ENCODE measurements around the gene UTP20. TPM values are rescaled to one million over a fixed set of nuclear protein-coding genes. Genes with fewer than 3 reads are reported as not detected.
A peak's percentile ranks its signal among the peaks of the same experiment; 100 is the strongest.

Gene UTP20
- polyA plus RNA-seq, 1 of the 3 experiments (the other 2 are of a cell fraction), result 5.7 TPM

GRCh38 chr12:101414533-101415119 is 134.7 kb downstream of the UTP20 start:
- H3K9me2 ChIP-seq, result no peaks in the 10 kb centered on the region
- no peaks in the 10 kb centered on the region for H4K20me1 ChIP-seq (ENCODE audit: insufficient read depth)
- no peaks in the 10 kb centered on the region for H3K36me3 ChIP-seq (replicated peaks in 1 of 2; ENCODE audit: control insufficient read depth in 1 of 2, insufficient read depth in 2 of 2, low read length in 1 of 2)
- no peaks in the 10 kb centered on the region for H3K27me3 ChIP-seq (ENCODE audit: insufficient read depth)
- H3K4me1 ChIP-seq (ENCODE audit: control insufficient read depth in 1 of 2, insufficient read depth in 2 of 2, low read depth in 1 of 2, low read length in 1 of 2), result no peaks in the 10 kb centered on the region
- no peak overlapping the region; a peak in 1 of 4 replicates for H3K4me3 ChIP-seq (ENCODE audit: low read depth in 2 of 2, low read length in 1 of 2)
- POLR2A ChIA-PET, result no interaction called here
- TF ChIP-seq CTCF (IDR thresholded peaks at IDR 0.05) (peak; percentile 73), SMC3 (IDR thresholded peaks at IDR 0.05; ENCODE audit: low read depth, low read length) (peak; percentile 57), EP300 (IDR thresholded peaks at IDR 0.05; ENCODE audit: borderline replicate concordance in 1 of 2, low read depth in 1 of 2, low read length in 1 of 2) (no peak), NFIC (IDR thresholded peaks at IDR 0.05; ENCODE audit: borderline replicate concordance) (no peak), FOXM1 (IDR thresholded peaks at IDR 0.05; ENCODE audit: low read depth) (no peak), FOSL2 (IDR thresholded peaks at IDR 0.05; ENCODE audit: borderline replicate concordance, low read depth) (no peak), RAD21 (IDR thresholded peaks at IDR 0.05; ENCODE audit: low read length) (peak; percentile 78), JUND (IDR thresholded peaks at IDR 0.05) (no peak)
- no peaks in the 10 kb centered on the region for H3F3A ChIP-seq (replicated peaks; ENCODE audit: insufficient read depth)
- H3K79me2 ChIP-seq (ENCODE audit: insufficient read depth), result no peaks in the 10 kb centered on the region
- no peak overlapping the region for H3K4me2 ChIP-seq
- no peak overlapping the region for H2AFZ ChIP-seq (ENCODE audit: low read depth)
- peak; percentile 52 for DNase-seq
- H3K9me3 ChIP-seq, result no peaks in the 10 kb centered on the region
- CTCF ChIA-PET, result interaction anchor here (0.6 to 1.1 kb wide), 16 partner anchors 9 to 425 kb away, joined by 3 to 8 read pairs (median 3); partner anchors contain the start of gene GNPTAB
- no peak overlapping the region for H3K27ac ChIP-seq (ENCODE audit: low read depth in 2 of 2, low read length in 1 of 2)
- H3K9ac ChIP-seq, result no peak overlapping the region
- 0% methylated on average over 2 of the region's 2 CpGs for WGBS (ENCODE audit: low lambda C conversion rate)

GRCh38 chr12:101415228-101415627 is 135.3 kb downstream of the UTP20 start:
- Histone ChIP-seq H3K9ac (no peak overlapping the region), H3K9me3 (no peaks in the 10 kb centered on the region), H3K27me3 (ENCODE audit: insufficient read depth) (no peaks in the 10 kb centered on the region), H3K4me2 (no peak overlapping the region), H3K4me1 (ENCODE audit: control insufficient read depth in 1 of 2, insufficient read depth in 2 of 2, low read depth in 1 of 2, low read length in 1 of 2) (no peaks in the 10 kb centered on the region), H2AFZ (ENCODE audit: low read depth) (no peak overlapping the region), H3K27ac (ENCODE audit: low read depth in 2 of 2, low read length in 1 of 2) (no peak overlapping the region), H3K36me3 (replicated peaks in 1 of 2; ENCODE audit: control insufficient read depth in 1 of 2, insufficient read depth in 2 of 2, low read length in 1 of 2) (no peaks in the 10 kb centered on the region), H3K9me2 (no peaks in the 10 kb centered on the region), H3K4me3 (ENCODE audit: low read depth in 2 of 2, low read length in 1 of 2) (no peak overlapping the region), H3F3A (replicated peaks; ENCODE audit: insufficient read depth) (no peaks in the 10 kb centered on the region), H4K20me1 (ENCODE audit: insufficient read depth) (no peaks in the 10 kb centered on the region), H3K79me2 (ENCODE audit: insufficient read depth) (no peaks in the 10 kb centered on the region)
- ChIA-PET POLR2A (no interaction called here), CTCF (interaction anchor here (0.6 to 1.1 kb wide), 16 partner anchors 8 to 425 kb away, joined by 3 to 8 read pairs (median 3); partner anchors contain the start of gene GNPTAB)
- DNase-seq, result no peak
- 92% methylated on average over 1 of the region's 1 CpG for WGBS (ENCODE audit: low lambda C conversion rate)
- no peak for TF ChIP-seq RXRA (IDR thresholded peaks at IDR 0.05; ENCODE audit: borderline replicate concordance, low read depth)
- TF ChIP-seq RFX5 (IDR thresholded peaks at IDR 0.05; ENCODE audit: low read length), result no peak
- TF ChIP-seq IRF3 (IDR thresholded peaks at IDR 0.05; ENCODE audit: low read depth, low read length), result no peak
- no peak for TF ChIP-seq POLR2AphosphoS5 (IDR thresholded peaks at IDR 0.05; ENCODE audit: low read depth, low read length)
- TF ChIP-seq RCOR1 (IDR thresholded peaks at IDR 0.05; ENCODE audit: low read length), result no peak
- no peak for TF ChIP-seq FOSL2 (IDR thresholded peaks at IDR 0.05; ENCODE audit: borderline replicate concordance, low read depth)
- no peak for TF ChIP-seq TCF12 (IDR thresholded peaks at IDR 0.05)
- TF ChIP-seq PBX3 (IDR thresholded peaks at IDR 0.05), result no peak
- TF ChIP-seq MEF2A (IDR thresholded peaks at IDR 0.05; ENCODE audit: borderline replicate concordance, low read depth), result no peak
- TF ChIP-seq TEAD4 (IDR thresholded peaks at IDR 0.05; ENCODE audit: borderline replicate concordance, insufficient read depth), result no peak
- TF ChIP-seq ZBTB33 (IDR thresholded peaks at IDR 0.05; ENCODE audit: borderline replicate concordance, low read depth), result no peak
- no peak for TF ChIP-seq FOXM1 (IDR thresholded peaks at IDR 0.05; ENCODE audit: low read depth)
- no peak for TF ChIP-seq MAX (IDR thresholded peaks at IDR 0.05; ENCODE audit: low read depth)
- no peak for TF ChIP-seq FOXJ3 (CRISPR knock-in tag; IDR thresholded peaks at IDR 0.05)
- no peak for TF ChIP-seq GABPA (IDR thresholded peaks at IDR 0.05; ENCODE audit: low read depth)
- TF ChIP-seq TAF1 (IDR thresholded peaks at IDR 0.05; ENCODE audit: borderline replicate concordance, low read depth, low read length), result no peak
- no peak for TF ChIP-seq JUND (IDR thresholded peaks at IDR 0.05)
- TF ChIP-seq NFIC (IDR thresholded peaks at IDR 0.05; ENCODE audit: borderline replicate concordance), result no peak
- TF ChIP-seq SIN3A (IDR thresholded peaks at IDR 0.05; ENCODE audit: borderline replicate concordance, low read depth, low read length), result no peak

All from SK-N-SH (cell line).